GM23338 (cell line): ENCODE data around the gene COG6.

Experiments used
- CTCF ChIP-seq, 2 experiments: fragments of 200-600 bp in 1 of 2; sonication (generic) in 1 of 2; conservative IDR thresholded peaks; 2 replicates each; pipeline versions ENCODE4 v1.5.1 to v1.6.1; 2016 to 2017; ENCODE audit warnings: antibody characterized with exemption in 2 of 2, low read depth in 2 of 2, mild to moderate bottlenecking in 2 of 2, moderate library complexity in 1 of 2
- EZH2 ChIP-seq: fragments of 200-600 bp; sonication (generic); IDR thresholded peaks from one replicate; pipeline ENCODE4 v1.8.0; 2017; ENCODE audit warnings: antibody characterized with exemption, mild to moderate bottlenecking, low read depth; ENCODE audit not compliant: unreplicated experiment
- EZH2phosphoT487 ChIP-seq: fragments of 200-600 bp; sonication (generic); IDR thresholded peaks from one replicate; pipeline ENCODE4 v1.8.1; 2018; ENCODE audit warnings: antibody characterized with exemption; ENCODE audit not compliant: unreplicated experiment
- JUNB ChIP-seq: IDR thresholded peaks from one replicate; pipeline ENCODE4 v1.6.1; 2016; ENCODE audit warnings: antibody characterized with exemption; ENCODE audit not compliant: unreplicated experiment
- POLR2AphosphoS5 ChIP-seq: IDR thresholded peaks from 2 replicates; pipeline ENCODE4 v1.6.1; 2016; ENCODE audit warnings: antibody characterized with exemption, low read depth

GRCh38 chr13:39607876-39608275 lies 47.6 kb upstream of the COG6 start:
- TF ChIP-seq CTCF (conservative IDR thresholded peaks at IDR 0.05; ENCODE audit: low read depth in 2 of 2) (no peak), EZH2phosphoT487 (no peak), EZH2 (no peak), POLR2AphosphoS5 (no peak), JUNB (no peak)
